ENCODE measurements around the gene USP43.
"Not testable (repeated sequence)": the region's sequence is repeated elsewhere in the genome, so short reads cannot be mapped to it uniquely, and the experiment has no call there.

USP43 gene, protein sequence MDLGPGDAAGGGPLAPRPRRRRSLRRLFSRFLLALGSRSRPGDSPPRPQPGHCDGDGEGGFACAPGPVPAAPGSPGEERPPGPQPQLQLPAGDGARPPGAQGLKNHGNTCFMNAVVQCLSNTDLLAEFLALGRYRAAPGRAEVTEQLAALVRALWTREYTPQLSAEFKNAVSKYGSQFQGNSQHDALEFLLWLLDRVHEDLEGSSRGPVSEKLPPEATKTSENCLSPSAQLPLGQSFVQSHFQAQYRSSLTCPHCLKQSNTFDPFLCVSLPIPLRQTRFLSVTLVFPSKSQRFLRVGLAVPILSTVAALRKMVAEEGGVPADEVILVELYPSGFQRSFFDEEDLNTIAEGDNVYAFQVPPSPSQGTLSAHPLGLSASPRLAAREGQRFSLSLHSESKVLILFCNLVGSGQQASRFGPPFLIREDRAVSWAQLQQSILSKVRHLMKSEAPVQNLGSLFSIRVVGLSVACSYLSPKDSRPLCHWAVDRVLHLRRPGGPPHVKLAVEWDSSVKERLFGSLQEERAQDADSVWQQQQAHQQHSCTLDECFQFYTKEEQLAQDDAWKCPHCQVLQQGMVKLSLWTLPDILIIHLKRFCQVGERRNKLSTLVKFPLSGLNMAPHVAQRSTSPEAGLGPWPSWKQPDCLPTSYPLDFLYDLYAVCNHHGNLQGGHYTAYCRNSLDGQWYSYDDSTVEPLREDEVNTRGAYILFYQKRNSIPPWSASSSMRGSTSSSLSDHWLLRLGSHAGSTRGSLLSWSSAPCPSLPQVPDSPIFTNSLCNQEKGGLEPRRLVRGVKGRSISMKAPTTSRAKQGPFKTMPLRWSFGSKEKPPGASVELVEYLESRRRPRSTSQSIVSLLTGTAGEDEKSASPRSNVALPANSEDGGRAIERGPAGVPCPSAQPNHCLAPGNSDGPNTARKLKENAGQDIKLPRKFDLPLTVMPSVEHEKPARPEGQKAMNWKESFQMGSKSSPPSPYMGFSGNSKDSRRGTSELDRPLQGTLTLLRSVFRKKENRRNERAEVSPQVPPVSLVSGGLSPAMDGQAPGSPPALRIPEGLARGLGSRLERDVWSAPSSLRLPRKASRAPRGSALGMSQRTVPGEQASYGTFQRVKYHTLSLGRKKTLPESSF

GRCh38 chr17:9644910-9645751 is at the start of gene USP43:
TSS of gene USP43 (plus strand) at chr17:9645517. CDS start at chr17:9645633, 116 bp downstream.
- DNase-seq, result no peak

- not testable (repeated sequence) for DNase-seq
These were observed 47.7 kb upstream of the USP43 start for GRCh38 chr17:9597638-9598037.

DNA sequence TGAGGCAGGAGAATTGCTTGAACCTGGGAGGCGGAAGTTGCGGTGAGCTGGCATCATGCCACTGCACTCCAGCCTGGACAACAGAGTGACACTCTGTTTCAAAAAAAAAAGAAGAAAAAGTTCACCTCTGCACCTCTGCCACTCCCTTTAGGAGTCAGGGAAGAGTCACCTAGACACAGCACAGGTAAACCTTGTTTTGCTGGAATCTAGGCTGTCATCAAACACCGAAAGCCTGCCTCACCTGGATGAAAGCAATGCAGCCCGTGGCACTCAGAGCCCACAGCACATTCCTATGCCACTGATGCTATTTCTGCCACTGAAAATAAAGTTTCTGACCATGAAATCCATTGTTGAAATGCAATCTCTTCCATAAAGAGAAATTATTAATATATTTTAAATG is 46.7 kb upstream of the USP43 start:
- no peak for DNase-seq

DNA sequence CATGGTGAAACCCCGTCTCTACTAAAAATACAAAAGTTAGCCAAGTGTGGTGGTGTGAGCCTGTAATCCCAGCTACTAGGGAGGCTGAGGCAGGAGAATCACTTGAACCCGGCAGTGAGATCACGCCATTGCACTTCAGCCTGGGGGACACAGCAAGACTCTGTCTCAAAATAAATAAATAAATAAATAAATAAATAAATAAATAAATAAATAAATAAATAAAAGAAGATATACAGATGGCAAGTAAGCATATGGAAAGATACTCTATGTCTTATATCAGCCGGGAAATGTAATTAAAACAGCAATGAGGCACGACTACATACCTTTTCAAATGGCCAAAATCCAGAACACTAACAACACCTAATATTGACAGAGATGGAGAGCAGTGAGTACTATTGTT is 40.7 kb upstream of the USP43 start:
- DNase-seq, result not testable (repeated sequence)

DNA sequence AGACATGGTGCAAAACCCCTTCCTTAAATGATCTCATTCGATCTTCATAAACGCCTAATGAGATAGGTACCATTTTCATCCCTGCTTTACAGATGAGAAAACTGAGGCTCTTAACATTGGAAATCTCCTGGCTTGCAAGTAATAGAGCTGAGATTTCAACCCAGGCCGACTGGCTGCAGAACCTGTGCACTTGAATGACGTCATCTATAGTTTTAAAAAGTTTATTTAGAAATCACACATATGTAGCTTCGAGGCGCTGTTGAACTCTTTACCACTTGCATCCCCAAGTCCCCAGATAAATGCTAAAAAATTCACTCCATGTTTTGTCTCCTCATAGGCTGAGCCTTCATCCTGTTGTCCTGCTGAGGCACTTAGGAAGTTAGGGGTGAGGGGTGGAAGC is 38.9 kb upstream of the USP43 start:
- no peak for DNase-seq

GRCh38 chr17:9607058-9607457 is 38.3 kb upstream of the USP43 start:
- not testable (repeated sequence) for DNase-seq

- DNase-seq, result no peak
These were observed 33.8 kb upstream of the USP43 start for GRCh38 chr17:9611557-9611956.

DNA sequence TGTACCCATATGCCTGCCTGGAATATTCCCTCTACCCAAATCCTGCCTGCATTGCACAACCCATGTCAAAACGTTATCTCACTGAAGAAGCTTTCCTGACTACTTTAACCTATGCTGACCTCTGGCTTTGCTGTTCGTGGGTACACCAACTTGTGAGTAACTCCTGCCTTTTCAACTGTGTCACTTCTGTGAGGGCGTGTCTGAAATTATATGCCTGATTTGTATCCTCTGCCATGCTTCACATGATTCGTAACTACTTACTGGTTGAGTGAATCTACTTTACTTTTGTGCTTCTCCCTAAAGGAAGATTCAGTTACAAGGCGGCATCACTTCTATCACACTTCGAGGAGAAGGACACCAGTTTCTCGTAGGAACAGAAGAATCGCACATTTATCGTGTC is 33.3 kb upstream of the USP43 start:
- no peak for DNase-seq

DNA sequence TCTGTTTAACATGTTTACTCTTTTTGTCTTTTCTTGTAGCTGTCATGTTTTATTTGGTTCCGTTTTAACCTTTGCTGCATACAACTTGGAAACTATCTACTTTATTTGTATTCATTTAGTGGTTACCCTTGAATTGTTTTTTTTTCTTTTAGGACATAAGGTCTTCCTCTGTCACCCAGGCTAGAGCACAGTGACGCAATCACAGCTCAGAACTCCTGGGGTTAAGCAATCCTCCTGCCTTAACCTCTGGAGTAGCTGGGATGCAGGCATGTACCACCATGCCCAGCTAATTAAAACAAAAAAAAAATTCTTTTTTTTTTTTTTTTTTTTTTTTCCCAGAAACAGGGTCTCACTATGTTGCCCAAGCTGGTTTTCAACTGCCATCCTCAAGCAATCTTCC is 29.8 kb upstream of the USP43 start:
- no peak for DNase-seq

- no peak for DNase-seq
These were observed 22.4 kb upstream of the USP43 start for GRCh38 chr17:9622961-9623360.

DNA sequence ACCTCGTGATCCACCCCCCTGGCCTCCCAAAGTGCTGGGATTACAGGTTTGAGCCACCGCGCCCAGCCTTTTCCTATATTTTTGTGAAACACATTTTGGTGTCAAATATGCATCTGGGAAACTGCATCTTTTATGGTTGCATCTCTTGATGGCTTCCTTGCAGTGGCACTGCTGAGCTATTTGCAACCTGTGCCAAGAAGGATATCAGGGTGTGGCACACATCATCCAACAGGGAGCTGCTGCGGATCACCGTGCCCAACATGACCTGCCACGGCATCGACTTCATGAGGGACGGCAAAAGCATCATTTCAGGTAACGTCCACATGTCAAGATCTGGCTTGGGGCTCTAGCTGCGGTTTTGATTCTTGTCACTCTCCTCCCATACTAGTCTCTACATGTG is 16.8 kb upstream of the USP43 start:
- DNase-seq, result no peak

- no peak for DNase-seq
These were observed 12.6 kb upstream of the USP43 start for GRCh38 chr17:9632741-9633140.

DNA sequence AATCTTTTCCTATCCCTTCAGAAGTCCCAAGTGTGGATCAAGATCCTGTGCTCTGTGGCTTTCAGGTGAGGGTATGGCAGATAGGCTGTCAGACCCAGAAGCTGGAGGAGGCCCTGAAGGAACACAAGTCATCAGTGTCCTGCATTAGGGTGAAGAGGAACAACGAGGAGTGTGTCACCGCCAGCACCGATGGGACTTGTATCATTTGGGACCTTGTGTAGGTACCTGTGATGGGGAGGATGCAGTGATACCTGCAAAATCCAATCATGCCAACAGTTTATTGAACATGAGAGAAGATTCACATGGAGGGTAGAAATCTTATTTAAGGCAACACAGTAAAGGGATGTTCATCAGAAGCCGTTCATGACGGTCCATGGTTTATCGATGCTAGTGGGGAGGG is 10.0 kb upstream of the USP43 start:
- no peak for DNase-seq

DNA sequence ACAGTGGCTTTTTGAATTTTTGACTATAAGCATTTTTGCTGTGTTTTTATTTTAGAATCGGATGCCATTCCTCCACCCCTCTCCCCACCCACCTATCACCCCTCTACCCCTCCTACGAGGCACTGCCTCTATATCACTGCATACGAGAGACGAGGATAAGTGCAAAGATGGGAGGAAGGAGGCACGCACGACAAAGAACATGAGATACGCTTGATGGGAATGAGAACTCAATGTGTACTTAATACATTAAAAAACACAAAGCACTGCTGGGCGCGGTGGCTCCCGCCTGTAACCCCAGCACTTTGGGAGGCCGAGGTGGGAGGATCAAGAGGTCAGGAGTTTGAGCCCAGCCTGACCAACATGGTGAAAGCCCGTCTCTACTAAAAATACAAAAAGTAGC is 8.8 kb upstream of the USP43 start:
- DNase-seq, result no peak

- not testable (repeated sequence) for DNase-seq
These were observed 4.9 kb upstream of the USP43 start for GRCh38 chr17:9640388-9640787.

DNA sequence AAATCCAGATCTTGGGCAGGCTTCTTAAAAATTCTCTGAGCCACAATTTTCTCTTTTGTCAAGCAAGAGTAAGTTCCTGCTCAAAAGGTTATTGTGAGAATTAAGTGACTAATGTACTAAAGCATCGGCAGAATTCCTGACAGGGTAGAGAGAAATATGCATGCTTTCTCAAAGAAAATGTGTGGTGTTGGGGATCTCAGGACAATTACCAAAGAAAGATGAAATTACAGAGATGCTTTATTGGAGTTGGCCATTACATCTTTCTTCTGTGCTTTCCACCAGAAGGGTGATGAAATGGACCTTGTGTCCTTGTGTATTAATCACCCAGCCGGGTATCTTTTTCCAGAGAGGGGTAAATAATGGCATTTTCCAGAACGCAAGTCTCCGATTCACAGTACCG is 1.7 kb upstream of the USP43 start:
- DNase-seq, result no peak

DNA sequence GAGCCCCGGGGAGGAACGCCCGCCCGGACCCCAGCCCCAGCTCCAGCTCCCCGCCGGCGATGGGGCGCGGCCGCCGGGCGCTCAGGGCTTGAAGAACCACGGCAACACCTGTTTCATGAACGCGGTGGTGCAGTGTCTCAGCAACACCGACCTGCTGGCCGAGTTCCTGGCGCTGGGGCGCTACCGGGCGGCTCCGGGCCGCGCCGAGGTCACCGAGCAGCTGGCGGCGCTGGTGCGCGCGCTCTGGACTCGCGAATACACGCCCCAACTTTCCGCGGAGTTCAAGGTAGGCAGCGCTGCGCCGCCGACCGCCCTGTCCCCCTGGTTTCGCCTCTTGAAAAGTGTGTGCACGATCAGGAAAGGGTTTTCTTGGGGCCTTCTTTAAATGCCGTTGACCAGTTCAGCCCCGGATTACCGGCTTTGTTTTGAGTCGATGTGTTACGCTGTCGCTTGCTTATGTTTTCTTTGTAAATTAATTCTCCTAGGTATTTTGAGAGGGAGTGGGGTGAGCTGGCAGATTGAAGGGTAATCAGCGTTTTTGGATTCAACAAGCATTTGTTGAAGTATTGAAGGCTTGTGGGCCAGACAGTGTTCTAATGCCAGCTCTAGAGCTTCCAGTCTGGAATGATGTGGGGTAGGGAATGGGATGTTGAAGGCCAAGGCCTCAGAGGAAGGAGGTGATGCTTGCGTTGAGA is 681 bp downstream of the USP43 start:
- DNase-seq, result no peak

DNA sequence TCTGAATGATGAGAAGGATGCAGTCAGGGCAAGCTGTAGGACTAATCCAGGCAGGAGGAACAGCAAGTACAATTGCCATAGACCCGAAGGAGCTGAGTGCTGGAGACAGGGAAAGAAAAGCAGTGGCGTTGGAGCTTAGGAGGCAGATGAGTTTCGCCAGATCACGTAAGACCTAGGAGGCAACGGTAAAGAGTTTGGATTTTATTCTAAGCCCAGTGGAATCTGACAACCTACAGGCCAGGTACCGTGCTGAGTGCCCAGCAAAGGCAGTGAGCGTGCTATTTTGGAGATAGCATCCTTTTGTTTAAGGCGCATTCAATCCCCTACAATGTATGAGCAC is 1.2 kb downstream of the USP43 start:
- DNase-seq, result no peak

DNA sequence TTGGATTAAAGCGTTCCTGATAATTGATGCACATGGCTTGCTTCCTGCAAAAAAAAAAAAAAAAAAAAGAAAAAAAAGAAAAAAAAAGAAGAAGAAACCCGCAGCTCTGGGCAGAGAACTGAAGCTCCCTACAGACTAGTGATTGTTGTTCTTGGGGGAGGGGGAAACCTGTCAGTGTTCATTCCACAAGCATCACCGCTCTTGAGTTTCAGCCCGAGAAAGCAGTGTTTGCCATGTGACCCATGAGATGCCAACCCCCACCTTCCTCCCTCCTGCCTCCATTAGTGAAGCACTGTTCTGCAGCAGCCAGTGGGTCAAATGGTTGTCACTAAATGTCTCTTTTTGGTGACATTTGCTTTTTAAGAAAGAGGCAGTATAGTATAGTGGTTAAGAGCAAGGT is 1.7 kb downstream of the USP43 start:
- no peak for DNase-seq

GRCh38 chr17:9648521-9649110 is 3.3 kb downstream of the USP43 start:
- no peak for DNase-seq

GRCh38 chr17:9658593-9659211 is 13.4 kb downstream of the USP43 start:
- DNase-seq, result no peak

Data from CD4-positive, alpha-beta T cell treated with Interleukin-17A for 1 hour (primary cell).